Kidney (tissue), 14 donors: ENCODE results near the gene SURF1. TPM values are rescaled to one million over a fixed set of nuclear protein-coding genes. Genes with fewer than 3 reads are reported as not detected.
A peak's percentile ranks its signal among the peaks of the same experiment; 100 is the strongest.

Source experiments
- DNase-seq, 5 donors: peaks; one replicate each; pipeline ENCODE4 v3.0.0-alpha.2; 2013 to 2020
- FAIRE-seq: peaks from 2 replicates; lab custom pipeline; 2012; peaks lifted over from hg19 to GRCh38; lab: Jason Lieb, UNC
- H3K27ac ChIP-seq, 2 donors: one replicate each; pipeline ENCODE4 v1.7.0; 2013; ENCODE audit warnings: low read depth in 2 of 2, low read length in 2 of 2, inconsistent platforms in 1 of 2
- H3K27me3 ChIP-seq: one replicate; pipeline ENCODE4 v1.7.1; 2013; ENCODE audit warnings: low read length, inconsistent platforms; ENCODE audit not compliant: control insufficient read depth, insufficient read depth
- H3K36me3 ChIP-seq, 3 donors: one replicate each; pipeline versions ENCODE4 v1.7.0 to v1.7.1; 2013; ENCODE audit warnings: low read length in 3 of 3, control low read depth in 1 of 3, inconsistent platforms in 1 of 3; ENCODE audit not compliant: insufficient read depth in 3 of 3, control insufficient read depth in 2 of 3
- H3K4me1 ChIP-seq, 3 donors: one replicate each; pipeline versions ENCODE4 v1.7.0 to v1.7.1; 2013; ENCODE audit warnings: low read length in 3 of 3, inconsistent platforms in 1 of 3, low read depth in 1 of 3; ENCODE audit not compliant: control insufficient read depth in 2 of 3, insufficient read depth in 2 of 3
- H3K4me3 ChIP-seq, 3 donors: one replicate each; pipeline versions ENCODE4 v1.7.0 to v1.8.1; 2013; ENCODE audit warnings: low read length in 3 of 3, control low read depth in 1 of 3, inconsistent platforms in 1 of 3
- H3K9ac ChIP-seq, 3 donors: one replicate each; pipeline versions ENCODE4 v1.7.0 to v1.7.1; 2013; ENCODE audit warnings: low read length in 3 of 3, control low read depth in 1 of 3, inconsistent platforms in 1 of 3
- H3K9me3 ChIP-seq, 3 donors: one replicate each; pipeline versions ENCODE4 v1.7.0 to v1.7.1; 2013; ENCODE audit warnings: low read length in 3 of 3, control low read depth in 1 of 3, inconsistent platforms in 1 of 3; ENCODE audit not compliant: control insufficient read depth in 2 of 3, insufficient read depth in 1 of 3
- CTCF ChIP-seq: IDR thresholded peaks from 3 replicates; pipeline ENCODE4 v1.5.1; 2012; ENCODE audit warnings: mild to moderate bottlenecking, moderate library complexity, borderline replicate concordance; ENCODE audit not compliant: insufficient read depth; ENCODE audit errors: extremely low read depth
- intact Hi-C: fragments of 100-400 bp; cut with DNase I; formaldehyde crosslinking; loops from one replicate; pipeline ENCODE4 v1.11.1; 2022
- polyA plus RNA-seq: library from polyadenylated mRNA; stranded (reverse); fragments of 350-450 nt; fragmentation: Illumina TruSeq; extraction: RNeasy Lipid Tissue Mini Kit (QIAGEN cat#74804); gene quantifications from one replicate; pipeline ENCODE4 v1.2.3, GENCODE V29; 2014; ENCODE audit warnings: low read depth, low replicate concordance; ENCODE audit not compliant: insufficient read depth
- total RNA-seq: library from RNA; stranded (reverse); fragmentation: NEBNext Ultra II Directional; extraction: Animal tissue kit (Norgen Biotek cat#: 25700); gene quantifications from one replicate; pipeline ENCODE4 v1.2.1, GENCODE V29; 2021
- donor health status: control.
- donor health status: control.
- donor health status: control.
- donor health status: control.
- donor health status: control.
- donor health status: DM: yes; HTN: yes; CAD: no.
- donor health status: Normal renal cell carcinoma (clear cell type).

SURF1 gene
- total and polyA plus RNA-seq, 2 donors from 2014 or later, result 45.0 to 165 TPM

GRCh38 chr9:133347515-133347984 lies 8.7 kb downstream of the SURF1 start:
- Histone ChIP-seq H3K27me3 (no peaks in the 10 kb centered on the region), H3K4me1 (peaks cover 4 to 19% (median 5%) of the 10 kb centered on the region in 3 donors), H3K9ac (peak overlapping the region in 2 of 3 donors; percentile 63 to 77), H3K36me3 (peaks cover 10 to 54% (median 34%) of the 10 kb centered on the region in 3 donors), H3K4me3 (peak overlapping the region; percentile 56 to 99 (median 76)), H3K9me3 (no peaks in the 10 kb centered on the region), H3K27ac (peak overlapping the region in 1 of 2 donors; percentile 96)
- FAIRE-seq (no peak), DNase-seq (peak in 4 of 5 donors; percentile 37 to 83 (median 73))
- intact Hi-C loops, result no loop called here
- no peak for TF ChIP-seq CTCF

GRCh38 chr9:133346021-133346785 lies 10.1 kb downstream of the SURF1 start:
- Histone ChIP-seq H3K9me3 (no peaks in the 10 kb centered on the region), H3K9ac (peak overlapping the region in 1 of 3 donors; percentile 77)

GRCh38 chr9:133345596-133345995 lies 10.7 kb downstream of the SURF1 start:
- TF ChIP-seq CTCF, result no peak
- FAIRE-seq (no peak), DNase-seq (peak in 1 of 5 donors; percentile 56)
- H3K4me3 ChIP-seq, result no peak overlapping the region
- H3K36me3 ChIP-seq, result peaks cover 8 to 39% (median 23%) of the 10 kb centered on the region in 3 donors
- peaks cover 4 to 19% (median 5%) of the 10 kb centered on the region in 3 donors for H3K4me1 ChIP-seq
- no peaks in the 10 kb centered on the region for H3K9me3 ChIP-seq
- intact Hi-C loops, result no loop called here
- H3K9ac ChIP-seq, result no peak overlapping the region
- no peaks in the 10 kb centered on the region for H3K27me3 ChIP-seq
- no peak overlapping the region for H3K27ac ChIP-seq

More at GRCh38 chr9:133346021-133346785, 10.1 kb downstream of the SURF1 start:
- H3K4me3 ChIP-seq, result peak overlapping the region in 1 of 3 donors; percentile 99
- peak in 1 of 5 donors; percentile 75 for DNase-seq
- H3K36me3 ChIP-seq, result peaks cover 8 to 43% (median 23%) of the 10 kb centered on the region in 3 donors
- peaks cover 4 to 19% (median 5%) of the 10 kb centered on the region in 3 donors for H3K4me1 ChIP-seq
- H3K27me3 ChIP-seq, result no peaks in the 10 kb centered on the region
- no peak for TF ChIP-seq CTCF
- intact Hi-C loops, result no loop called here
- no peak overlapping the region for H3K27ac ChIP-seq
- no peak for FAIRE-seq
